HG03103 (cell line): ENCODE data around the gene WWOX.
"Not testable (repeated sequence)": the region's sequence is repeated elsewhere in the genome, so short reads cannot be mapped to it uniquely, and the experiment has no call there.

Experiments
- ATAC-seq: cut with Tn5 transposase; IDR thresholded peaks from one replicate; pipeline ENCODE4 v1.9.1; 2021; ENCODE audit warnings: low read depth; ENCODE audit not compliant: unreplicated experiment

WWOX gene

DNA sequence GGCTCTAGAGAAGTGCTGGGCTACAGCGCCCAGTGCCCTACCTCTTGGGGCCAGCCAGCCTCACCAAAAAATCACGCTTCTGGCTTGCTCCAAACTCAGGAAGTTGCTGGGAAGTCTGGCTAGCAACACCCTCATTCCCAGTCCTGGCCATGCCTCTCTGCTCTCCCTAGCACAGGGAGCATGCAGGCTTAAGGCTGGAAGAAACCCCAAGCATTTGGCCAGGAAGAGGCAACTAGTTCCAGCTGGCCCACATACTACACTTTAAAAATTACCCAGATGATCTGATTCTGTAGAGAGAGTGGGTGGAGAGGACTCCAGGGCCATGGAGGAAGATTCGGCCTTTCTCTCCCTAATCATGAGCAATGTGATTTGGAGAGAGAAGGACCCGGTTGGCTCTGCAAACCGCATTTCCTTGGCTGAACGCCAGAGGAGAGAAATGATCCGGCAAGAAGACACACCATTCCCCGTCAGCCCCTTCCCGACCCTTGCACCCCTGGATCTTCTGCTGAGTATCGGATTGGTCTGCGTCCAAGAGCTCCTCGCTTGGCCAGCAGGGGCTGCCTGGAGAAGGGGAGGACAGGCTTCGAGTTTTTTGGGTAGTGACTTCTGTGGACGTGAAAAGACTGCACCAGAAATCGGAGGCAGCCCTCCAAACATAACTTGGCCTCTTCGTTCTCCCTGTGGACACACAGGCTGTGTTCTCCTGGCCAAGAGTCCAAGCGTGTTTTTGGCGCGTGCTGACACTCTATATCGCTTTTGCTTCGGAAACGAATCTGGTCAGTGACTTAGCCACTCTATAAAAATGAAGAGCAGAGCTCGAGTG lies 406.3 kb downstream of the WWOX start:
- no peak for ATAC-seq

DNA sequence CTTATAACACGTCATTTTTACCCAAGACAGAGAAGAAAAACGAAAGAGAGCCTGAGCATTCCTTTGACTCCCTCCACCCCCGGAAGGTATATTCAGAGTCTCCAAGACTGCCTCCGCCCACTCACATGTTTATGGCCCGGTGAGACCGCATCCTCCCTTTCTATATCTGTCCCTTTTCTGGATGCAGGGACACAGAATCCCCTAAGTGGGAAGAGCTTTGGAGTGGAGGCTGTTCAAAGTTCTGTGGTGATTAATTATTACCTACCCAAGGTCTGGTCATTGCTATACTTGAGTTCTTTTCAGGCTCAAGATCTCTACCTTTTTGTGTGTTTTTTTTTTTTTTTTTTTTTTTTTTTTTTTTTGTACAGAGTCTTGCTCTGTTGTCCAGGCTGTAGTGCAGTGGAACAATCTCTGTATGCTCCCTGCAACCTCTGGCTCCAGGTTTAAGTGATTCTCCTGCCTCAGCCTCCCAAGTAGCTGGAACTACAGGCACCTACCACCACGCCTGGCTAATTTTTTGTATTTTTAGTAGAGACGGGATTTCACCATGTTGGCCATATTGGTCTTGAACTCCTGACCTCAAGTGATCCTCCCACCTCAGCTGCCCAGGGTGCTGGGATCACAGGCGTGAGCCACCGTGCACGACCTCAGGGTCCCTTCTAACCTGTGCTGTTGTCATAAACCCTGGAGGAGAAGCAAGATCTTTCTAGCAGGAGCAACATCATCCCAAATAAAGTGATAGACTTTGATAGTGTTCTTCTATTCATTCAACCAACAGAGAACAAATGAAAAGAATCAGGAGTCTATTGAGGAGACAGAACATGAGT lies 407.1 kb downstream of the WWOX start:
- ATAC-seq, result no peak

DNA sequence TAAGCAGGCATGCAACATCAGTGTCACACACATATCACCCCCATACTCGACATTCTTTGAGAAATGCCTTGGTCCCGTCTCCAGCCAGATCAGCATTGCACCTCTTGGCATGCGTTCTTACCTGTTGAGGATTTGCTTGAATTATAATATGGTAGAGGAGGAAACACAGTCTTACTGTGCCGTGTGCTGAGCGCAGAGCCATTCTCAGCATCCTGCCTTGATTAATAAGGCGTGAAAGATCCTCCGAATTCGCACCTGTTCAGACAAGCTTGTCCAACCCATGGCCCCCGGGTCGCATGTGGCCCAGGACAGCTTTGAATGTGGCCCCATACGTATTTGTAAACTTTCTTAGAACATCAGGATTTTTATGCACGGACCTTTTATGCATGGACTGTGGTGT lies 408.1 kb downstream of the WWOX start:
- ATAC-seq, result no peak

DNA sequence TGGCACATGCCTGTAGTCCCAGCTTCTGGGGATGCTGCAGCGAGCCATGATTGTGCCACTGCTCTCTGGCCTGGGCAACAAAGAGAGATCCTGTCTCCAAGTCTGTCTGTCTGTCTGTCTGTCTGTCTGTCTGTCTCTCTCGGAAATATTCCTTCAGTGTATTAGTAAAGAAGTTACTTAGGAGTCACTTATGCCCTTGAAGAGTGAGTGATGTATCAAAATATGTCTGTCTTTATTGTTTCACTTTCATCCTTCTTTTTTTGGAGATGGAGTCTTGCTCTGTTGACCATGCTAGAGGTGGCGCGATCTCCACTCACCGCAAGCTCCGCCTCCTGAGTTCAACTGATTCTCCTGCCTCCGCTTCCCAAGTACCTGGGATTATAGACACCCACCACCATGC lies 410.5 kb downstream of the WWOX start:
- ATAC-seq, result no peak

DNA sequence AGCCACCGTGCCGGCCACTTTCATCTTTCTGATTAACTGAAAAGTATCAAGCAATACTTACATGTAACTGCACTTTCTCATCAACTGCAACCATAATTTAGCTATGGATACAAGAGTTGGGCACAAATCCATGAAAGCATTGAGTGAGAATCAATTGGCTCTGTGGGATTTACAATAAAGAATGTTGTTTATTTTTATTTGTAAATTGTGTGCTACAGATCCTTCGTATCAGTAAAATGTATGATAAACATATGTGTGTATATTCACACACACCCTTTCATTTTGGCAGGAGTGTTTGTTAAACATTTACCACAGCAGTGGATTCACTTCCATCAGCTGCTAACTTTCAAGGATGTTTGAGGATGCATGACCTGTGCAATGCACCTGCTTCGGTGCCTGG lies 411.0 kb downstream of the WWOX start:
- ATAC-seq, result no peak

DNA sequence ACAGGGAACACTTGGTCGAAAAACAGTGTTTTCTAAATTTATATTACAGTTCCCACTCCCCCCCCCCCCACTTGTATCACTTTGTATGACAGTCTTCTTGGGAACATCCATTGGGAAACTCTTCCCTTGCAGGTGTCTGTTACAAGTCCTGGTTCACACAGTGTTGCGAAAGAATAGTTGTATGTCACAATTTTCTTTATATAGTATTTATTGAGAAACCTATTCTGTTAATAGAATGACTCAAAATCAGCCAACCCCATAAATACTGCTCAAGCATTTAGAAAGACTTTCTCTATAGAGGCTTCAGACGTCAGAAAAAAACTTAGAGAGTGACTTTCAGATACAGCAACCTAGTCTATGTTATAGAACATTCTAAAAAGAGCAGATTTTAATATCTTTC lies 414.4 kb downstream of the WWOX start:
- no peak for ATAC-seq

DNA sequence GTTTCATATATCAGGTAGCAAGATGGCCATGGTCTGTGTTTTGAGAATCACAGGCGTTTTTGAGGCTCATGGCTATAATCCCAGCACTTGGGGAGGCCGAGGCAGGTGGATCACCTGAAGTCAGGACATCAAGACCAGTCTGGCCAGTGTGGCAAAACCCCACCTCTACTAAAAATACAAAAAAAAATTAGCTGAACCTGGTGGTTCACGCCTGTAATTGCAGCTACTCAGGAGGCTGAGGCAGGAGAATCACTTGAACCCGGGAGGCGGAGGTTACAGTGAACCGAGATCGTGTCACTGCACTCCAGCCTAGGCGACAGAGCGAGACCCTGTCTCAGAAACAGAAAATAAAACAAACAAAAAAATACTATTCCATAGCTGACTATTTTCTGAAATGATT lies 415.4 kb downstream of the WWOX start:
- ATAC-seq, result not testable (repeated sequence)

DNA sequence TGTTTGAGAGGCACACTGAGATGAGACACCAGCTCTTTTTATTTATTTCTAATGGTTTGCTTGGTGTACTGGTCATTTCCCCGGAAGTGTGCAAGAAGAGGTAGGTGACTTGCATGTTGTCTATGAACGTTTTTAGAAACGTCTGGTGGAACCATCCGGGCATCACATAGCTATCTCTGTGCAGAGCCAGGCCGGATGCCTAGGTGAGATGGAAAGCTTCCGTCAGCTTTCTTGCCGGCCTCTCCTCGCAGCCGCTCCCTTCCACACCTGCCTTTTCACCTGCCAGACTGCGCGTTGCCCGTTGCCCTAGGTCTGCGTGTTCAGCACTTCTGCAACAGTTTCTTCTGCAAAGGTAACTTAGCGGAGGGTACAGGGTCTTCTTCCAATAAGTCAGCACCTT lies 416.0 kb downstream of the WWOX start:
- ATAC-seq, result no peak

DNA sequence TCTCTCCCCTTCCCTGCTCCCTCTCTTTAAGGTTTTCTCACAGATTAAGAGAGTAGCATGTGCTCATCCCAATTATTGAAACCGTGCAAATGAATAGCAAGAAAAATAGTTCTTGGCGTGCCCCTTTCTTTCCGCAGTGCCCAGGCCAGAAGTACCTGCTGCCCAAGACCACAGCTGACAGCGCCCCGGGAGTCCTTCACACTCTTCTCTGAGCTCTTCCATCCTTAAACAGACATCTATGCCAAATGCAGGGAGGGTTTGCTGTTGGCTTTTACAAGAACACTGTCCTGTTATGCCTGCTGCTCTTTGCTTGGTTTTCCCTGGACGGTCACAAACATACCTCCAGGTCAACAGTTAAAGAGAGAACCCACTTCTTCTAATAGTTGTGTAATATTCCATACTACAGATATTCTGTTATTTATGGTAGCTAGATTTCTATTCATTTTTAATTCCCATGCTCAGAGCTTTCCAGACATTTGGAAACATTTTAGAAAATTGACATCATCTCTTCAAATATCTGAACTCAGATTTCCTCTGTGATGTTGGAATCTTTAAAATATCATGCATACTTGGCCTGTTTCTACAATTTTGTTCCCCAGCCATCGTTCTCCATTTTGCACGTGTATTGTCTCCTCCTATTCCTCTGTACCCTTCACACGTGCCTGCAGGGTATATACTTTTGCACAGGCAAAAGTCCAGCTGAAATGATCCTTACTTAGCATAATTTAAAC lies 416.7 kb downstream of the WWOX start:
- no peak for ATAC-seq

DNA sequence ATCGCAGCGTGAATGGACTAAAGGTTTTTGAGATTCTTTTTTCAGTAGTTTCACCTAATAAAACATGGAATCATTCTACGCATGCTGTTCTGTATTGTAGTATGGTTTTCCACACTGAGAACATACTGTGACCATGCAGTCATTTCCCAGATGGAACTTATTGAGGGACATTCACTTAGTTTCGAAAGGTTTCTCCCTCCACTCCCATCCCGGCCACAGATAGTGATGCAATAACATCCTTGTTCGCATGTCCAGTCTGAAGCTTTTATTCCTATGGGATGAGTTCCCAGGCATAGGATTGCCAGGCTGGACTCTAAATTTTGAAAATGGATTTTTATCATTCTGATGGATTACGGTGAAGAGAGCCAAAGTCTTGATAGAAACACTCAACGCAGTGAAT lies 420.4 kb downstream of the WWOX start:
- ATAC-seq, result no peak

DNA sequence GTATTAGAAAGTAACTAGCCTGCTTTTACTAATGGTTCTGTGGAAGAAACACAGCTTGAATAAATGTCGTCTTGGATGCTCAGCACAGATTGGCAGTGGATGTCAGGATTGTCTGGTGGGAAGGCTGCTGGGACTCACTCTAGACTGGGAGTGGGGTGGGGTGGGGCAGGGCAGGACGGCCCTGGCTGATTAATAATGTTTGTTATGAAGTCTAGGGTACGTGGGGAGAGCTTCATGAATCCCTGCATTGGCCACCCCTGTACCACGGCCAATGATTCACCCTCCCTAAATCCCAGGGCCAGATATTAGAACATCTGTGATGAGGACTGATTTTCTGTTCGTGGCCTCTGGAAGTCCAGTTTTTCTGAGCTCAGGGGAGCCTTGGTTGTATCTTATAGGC lies 421.0 kb downstream of the WWOX start:
- ATAC-seq, result no peak

DNA sequence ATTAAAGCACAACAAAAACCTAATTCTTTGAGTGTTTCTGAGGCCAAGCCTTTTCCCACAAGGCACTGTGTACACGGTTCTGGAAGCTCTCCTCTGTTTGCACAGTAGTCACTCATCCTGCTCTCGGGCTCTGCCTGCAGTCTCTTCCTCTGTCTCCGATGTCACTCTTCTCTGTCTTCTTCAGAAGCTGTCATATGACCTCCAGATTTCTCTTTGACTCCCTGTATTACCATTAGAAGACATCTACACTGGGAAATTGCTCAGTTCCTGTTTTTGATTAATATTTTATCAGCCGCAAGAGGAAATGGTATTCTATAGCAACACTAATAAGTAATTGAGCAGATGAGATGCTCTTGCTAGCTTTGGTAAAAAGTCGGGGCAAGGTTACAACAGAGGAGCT lies 422.9 kb downstream of the WWOX start:
- ATAC-seq, result no peak

DNA sequence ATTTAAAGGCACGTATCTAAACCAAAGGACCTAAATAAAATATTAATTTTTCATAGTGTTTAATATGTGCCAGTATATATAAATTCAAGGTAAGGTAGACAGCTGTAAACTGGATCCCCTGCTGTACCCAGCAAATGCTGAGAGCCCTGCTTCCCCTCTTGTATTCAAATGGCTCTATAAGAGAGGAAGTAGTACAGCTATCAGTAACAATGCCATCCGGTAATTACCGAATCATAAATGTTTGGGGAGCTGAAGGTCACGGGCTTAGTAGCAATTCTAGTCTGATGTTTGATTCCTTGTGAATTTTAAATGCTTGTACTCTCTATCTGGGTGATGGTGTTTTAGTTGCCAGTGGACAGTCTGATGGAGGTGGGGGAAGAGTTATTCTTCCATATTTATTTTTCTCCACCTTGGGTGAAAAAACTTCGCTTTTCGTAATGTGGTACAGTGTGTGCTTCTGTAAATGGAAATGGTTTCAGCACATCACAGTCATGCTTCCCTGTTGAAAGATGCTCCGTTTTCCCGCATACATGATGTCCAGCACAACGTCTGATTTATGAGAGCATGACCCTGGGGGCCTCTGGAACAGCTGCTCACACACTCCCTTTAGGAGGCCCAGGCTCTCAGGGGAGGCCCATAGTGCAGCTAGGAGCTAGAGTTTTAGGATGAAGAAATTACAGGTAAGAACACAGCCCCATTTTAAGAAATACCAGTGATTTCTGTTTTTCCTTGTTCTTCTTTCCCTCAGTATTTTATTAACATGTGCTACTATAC lies 423.9 kb downstream of the WWOX start:
- ATAC-seq, result no peak

DNA sequence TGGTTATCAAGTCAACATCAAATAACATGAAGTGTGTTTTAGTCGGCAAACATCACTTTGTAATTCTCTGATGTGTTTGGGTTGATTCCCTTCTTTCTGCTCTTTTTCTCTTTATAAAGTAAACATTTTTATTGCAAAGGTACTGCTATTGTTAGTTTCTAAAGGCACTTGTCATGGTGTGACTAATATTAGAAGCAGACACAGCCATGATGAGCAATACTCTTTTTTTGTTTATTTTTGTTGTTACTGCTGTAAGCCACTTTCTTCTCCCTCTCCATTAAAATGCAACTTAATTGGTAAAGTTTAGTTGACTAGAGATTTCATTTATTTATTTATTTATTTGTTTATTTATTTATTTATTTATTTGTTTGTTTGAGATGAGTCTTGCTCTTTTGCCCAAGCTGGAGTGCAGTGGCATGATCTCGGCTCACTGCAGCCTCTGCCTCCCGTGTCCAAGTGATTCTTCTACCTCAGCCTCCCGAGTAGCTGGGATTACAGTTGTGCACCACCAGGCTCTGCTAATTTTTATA lies 424.7 kb downstream of the WWOX start:
- ATAC-seq, result no peak

DNA sequence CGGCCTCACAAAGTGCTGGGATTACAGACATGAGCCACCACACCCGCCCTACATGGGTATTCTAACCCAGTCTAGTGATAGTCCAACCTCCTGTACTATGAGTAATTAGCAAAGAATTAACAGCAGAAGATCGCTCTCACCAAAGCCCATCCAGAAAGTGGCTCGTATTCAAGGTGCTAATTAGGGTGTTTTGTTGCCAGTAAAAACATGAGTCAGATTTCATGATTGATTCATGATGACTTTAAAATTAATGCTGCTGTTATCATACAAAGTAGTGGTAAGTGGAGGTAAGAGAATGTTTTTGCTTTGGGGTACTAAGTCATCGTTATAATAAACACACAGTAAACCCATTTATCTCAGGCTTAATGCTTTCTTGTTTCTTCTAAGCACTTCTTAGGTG lies 428.8 kb downstream of the WWOX start:
- no peak for ATAC-seq

DNA sequence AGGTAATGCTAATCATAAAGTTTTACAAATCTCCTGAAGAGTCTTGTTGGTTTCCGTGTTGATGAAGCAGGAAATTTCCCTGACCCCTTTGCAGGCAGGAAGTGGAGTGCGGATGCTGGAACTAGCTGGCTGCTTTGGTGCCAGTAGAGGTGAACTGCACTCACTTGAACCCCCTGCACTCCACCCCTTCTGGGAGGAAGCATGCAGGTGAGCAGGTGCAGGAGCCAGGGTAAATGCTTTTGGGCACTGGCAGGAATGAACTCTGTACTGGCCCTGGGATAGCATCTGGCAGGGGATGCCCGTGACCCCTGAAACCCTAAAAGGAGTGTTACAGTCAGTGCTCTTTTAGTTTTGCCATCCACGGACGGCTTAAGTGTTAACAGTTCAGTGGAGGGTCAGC lies 430.4 kb downstream of the WWOX start:
- ATAC-seq, result no peak

DNA sequence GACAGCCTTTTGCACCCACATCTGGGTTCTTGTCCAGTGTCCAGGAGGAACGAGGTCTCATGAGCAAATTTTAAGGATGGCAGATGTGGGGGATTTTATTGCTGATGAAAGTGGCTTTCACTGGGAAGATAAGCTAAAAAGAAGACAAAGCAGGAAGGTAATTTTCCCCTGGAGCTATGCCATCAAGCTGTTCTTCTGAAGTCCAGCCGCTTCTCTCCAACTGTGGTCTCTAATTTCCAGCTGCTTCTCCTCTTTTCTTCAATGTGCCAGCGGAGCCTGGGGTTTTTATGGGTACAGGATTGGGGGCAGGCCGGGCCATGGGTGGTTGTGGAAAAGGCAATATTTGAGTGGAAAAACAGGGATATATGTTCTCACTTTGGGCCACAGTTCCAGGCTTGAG lies 430.8 kb downstream of the WWOX start:
- no peak for ATAC-seq

DNA sequence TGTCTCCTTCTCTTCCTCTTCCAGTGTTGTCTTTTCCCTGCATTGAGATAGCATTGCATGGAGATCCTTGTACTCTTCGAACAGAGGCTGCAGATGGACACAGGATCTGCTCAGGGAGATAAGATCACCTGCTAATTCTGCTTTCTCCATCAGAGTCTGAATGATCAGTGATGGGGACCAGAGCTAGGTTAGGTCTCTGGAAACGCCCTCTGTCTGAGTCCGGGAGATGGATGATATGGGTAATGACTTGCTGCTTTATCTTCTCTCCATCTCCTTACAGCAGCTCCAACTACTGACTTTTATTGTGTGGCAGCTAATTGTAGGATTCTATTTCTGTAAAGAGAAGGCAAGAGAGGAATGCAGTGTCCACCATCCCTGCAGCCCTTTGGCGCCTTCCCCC lies 435.6 kb downstream of the WWOX start:
- no peak for ATAC-seq

DNA sequence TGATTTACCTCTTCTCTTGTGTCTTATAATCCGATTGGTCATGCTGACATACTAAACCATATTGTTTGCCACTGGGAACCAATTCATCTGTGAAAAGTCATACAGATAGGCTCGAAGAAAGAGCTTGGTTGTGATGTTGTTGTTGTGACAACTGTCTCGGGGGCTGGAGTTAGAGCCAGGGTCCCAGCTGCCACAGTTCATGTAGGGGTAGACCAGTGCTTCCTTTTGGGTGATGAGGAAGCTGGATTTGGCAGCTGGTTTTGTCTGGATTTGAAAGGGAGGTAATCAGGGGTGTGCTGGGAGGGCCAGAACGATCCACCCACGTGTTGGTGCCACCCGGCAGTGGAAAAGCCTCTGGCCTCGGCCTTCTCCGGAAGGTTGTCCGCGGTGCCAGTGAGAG lies 438.1 kb downstream of the WWOX start:
- no peak for ATAC-seq

DNA sequence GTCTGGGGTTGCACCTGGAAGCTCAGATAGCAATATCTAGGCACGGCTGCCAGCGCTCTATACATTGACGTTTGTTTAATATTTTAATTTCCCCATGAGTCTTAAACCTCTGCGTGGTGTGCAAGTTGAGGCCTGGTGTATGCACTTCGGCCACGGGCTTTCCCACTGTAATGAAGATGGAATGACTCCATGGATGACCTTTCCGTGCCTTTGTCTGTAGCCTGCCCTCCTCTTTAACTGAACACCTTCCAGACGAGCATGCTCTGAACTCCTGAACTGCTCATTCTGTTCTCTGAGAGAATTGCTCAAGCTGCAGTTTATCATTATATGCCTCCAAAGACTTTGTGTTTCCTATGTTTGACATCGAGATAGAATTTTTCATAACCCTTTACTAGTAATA lies 438.8 kb downstream of the WWOX start:
- no peak for ATAC-seq
